SIG-M5 treated with dmso at 0.1 percent for 504 hours (cell line): ENCODE results near the gene ZDHHC24.

Experiments
- DNase-seq: peaks from one replicate; lab custom pipeline; 2025; ENCODE audit not compliant: unreplicated experiment; lab: John Stamatoyannopoulos, UW

Gene ZDHHC24

DNA sequence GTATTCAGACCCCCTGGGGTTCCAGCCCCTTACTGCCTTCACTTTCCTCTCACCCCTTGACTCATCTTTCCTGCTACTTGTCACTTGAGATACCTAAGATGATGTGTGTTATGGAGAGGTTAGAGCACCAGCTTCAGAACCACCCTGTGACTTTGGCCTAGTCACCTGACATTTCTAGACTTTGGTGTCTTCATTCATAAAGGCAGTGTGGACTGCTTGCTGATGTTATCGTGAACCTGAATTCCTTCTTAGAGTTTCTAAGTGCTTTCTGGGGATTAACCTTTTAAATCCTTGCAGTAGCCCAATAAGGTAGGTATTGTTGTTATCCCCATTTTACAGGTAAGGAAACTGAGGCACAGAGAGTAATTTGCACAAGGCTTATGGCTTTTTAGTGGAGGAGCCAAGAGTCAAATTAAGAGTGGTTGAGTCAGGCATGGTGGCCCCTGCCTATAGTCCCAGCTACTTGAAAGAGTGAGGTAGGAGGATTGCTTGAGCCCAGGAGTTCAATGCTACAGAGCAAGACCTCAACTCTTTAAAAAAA, 40.5 kb downstream of the ZDHHC24 start:
- DNase-seq: no peak

GRCh38 chr11:66498506-66498905, 47.3 kb downstream of the ZDHHC24 start:
- no peak for DNase-seq

- no peak for DNase-seq
Observed at GRCh38 chr11:66497206-66497605, 48.6 kb downstream of the ZDHHC24 start.

DNA sequence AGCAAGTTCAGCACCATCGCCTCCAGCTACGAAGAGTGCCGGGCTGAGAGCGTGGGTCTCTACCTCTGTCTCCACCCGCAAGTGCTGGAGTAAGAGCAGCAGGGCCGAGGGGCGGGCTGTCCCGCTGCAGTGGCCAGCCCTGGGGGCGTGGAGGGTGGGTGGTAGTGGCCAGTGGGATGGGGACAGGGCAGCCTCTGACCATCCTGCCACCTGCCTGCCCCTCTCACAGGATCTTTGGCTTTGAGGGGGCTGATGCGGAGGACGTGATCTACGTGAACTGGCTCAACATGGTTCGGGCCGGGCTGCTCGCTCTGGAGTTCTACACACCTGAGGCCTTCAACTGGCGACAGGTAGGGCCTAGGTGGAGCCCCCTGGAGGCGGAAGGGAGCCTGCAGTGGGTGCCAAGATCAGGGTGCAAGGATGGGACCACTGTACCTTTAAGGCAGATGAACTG, 50.4 kb downstream of the ZDHHC24 start:
- DNase-seq: no peak

DNA sequence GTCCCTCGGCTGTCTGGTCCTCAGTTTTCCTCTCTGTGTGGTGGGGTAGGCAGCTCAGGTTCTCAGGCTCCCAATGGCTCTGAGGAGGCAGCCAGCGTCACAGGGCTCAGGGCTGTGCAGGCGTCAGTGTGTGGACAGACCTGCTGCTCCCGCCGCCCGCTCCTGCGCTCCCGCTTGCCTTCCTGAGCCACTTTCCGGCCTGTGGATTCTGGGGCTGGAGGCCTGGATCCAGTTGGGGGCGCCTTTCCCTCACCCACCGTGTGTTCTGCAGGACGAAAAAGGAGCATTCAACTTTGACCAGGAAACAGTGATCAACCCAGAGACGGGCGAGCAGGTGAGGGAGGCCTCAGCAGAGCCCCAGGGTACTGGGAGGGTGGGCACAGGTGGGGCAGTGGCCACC, 50.9 kb downstream of the ZDHHC24 start:
- DNase-seq: no peak

- DNase-seq: no peak
Observed at GRCh38 chr11:66494458-66494857, 51.4 kb downstream of the ZDHHC24 start.

DNA sequence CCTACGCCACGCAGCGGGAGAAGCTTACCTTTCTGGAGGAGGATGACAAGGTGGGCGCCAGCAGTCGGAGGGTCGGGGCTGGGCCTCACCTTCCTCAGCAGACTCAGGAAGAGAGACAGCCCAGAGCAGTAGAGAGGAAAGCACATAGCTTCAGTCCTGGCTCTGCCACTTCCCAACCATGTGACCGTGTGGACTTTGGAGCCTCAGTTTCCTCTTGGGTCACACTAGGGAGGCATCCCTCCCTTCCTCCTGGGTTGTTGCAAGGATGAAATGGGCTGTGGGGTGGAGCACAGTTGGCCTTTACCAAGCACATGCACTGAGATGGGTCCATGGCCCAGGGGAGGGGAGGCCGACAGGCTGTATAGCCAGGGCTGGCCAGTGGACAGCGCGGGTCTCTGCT, 52.7 kb downstream of the ZDHHC24 start:
- DNase-seq: no peak

GRCh38 chr11:66492161-66492865, 53.5 kb downstream of the ZDHHC24 start:
- no peak for DNase-seq

GRCh38 chr11:66491315-66491935, 54.4 kb downstream of the ZDHHC24 start:
- DNase-seq: no peak

DNA sequence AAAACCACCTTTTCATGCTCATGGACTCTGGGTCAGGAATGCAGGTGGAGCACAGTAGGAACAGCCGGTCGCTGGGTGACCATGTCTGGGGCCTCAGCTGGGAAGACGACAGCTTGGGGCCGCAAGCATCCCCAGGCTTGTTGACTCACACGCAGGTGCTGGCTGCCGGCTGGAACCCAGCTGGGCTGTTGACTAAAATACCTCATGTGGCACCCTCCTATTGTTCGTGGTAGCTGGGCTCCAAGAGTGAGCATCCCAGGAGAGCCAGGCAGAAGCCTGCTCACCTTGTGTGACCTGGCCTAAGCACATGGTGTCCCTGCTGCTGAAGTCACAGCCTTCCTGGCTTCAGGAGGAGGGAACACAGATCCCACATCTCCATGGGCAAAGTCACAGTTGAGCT, 56.2 kb downstream of the ZDHHC24 start:
- DNase-seq: no peak

DNA sequence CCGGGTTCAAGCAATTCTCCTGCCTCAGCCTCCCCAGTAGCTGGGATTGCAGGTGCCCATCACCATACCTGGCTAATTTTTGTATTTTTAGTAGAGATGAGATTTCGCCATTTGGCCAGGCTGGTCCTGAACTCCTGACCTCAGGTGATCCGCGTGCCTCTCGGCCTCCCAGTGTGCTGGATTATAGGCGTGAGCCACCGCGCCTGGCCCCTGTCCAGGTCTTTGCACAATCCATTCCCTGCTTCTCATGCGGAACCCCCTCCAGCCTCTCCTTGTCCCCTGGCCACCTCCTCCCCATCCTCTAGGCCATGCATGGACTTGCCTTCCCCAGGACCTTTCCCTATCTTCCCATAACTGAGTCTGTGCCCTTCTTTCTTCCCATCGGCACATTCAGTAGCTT, 56.9 kb downstream of the ZDHHC24 start:
- no peak for DNase-seq

DNA sequence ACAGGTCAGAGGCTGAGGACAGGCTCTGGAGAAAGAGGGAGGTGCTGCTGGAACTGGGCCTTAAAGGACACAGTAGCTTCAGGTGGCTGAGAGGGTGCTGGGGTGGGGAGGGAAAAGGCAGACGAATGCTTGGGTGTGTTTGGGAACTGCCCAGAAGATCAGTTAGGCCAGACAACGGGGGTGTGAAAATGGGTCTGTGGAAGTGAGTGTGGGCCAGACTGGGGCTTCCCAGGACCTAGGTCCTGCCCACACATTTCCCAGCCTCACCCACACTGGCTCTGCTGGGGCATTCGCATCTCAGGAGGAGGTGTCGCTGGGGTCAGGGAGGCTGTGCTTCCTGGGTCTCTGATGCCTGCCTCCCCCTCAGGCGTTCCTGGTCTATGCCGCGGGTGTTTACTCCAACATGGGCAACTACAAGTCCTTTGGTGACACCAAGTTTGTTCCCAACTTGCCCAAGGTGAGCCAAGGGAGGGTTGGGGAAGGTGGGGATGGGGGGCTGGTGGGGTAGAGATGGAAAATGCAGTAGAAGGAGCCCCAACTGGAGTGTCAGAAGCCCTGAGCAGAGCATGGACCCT, 61.0 kb downstream of the ZDHHC24 start:
- no peak for DNase-seq

DNA sequence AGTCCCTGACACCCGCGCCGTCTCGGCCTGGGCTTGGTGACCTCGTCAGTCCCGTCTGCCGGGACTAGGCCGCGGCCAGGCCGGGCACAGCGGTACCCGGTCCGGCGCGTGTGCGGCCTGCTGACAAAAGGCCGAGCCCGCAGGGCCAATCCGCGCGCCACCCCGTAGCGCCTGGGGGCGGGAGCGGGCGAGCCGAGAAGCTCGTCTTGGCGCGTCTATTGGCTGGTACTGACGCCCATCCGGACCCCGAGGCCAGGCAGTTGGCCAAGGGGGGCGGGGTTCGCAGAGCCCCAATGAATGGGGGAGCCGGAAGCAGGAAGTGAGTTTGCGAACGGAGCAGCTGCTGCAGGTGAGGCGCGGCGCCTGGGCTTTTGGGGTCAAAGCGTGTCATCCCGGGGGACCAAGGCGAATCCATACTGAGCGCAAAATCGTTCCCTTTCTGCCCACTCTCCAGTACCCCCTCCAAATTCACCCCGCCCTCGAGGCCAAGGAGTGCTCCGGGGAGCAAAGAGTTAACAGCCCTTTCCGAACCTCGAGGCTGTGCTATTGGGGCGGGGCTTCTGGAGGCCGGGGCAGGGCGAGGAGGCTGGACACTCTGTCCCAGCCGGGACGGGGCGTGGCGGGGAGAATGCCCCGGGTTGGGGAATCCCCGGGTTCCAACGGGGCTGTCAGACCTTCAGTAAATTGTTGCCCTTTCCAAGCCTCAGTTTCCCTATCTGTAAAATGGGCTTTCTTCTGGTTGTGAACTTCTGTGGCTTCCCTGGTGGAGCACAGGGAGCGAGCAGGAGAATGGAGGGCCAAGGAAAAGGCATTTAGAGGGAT, 65.5 kb downstream of the ZDHHC24 start, which contains the start of gene DPP3:
Gene DPP3 (plus strand): TSS at position 318 of the 822 bp plus-strand sequence. CDS start 1,767 bp downstream, outside the sequence.
- peak; percentile 96 for DNase-seq

GRCh38 chr11:66479394-66480116, 66.3 kb downstream of the ZDHHC24 start:
- peak; percentile 51 for DNase-seq

DNA sequence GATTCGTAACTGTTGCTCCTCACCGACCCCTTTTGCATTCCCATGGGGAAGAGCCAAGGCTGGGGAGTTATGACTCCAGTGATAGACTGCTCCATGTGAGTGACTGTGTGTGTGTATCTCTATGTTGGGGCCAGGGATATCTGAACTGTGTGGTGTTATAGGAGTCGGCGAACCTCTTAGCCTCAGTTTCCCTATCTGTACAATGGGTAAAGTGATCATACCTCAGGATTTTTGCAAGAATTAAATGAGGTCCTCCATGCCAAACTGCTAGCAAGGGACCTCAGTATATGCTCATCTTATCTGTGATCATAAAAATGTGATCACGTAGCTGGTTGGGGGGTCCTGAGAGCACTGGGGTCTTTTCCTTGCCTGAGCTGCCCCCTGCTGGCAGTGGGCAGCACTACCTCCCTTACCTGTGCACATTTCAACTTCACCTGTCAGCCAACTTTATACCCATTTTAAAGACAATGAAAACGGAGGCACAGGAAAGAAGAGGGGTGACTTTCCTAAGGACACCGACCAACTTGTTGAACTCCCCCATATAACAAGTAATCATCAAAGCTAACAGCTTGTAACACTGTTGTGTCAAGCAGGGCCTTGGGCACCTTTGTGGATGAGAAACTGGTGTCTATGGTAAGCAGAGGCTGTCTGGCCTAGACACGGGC, 67.0 kb downstream of the ZDHHC24 start:
- DNase-seq: no peak

DNA sequence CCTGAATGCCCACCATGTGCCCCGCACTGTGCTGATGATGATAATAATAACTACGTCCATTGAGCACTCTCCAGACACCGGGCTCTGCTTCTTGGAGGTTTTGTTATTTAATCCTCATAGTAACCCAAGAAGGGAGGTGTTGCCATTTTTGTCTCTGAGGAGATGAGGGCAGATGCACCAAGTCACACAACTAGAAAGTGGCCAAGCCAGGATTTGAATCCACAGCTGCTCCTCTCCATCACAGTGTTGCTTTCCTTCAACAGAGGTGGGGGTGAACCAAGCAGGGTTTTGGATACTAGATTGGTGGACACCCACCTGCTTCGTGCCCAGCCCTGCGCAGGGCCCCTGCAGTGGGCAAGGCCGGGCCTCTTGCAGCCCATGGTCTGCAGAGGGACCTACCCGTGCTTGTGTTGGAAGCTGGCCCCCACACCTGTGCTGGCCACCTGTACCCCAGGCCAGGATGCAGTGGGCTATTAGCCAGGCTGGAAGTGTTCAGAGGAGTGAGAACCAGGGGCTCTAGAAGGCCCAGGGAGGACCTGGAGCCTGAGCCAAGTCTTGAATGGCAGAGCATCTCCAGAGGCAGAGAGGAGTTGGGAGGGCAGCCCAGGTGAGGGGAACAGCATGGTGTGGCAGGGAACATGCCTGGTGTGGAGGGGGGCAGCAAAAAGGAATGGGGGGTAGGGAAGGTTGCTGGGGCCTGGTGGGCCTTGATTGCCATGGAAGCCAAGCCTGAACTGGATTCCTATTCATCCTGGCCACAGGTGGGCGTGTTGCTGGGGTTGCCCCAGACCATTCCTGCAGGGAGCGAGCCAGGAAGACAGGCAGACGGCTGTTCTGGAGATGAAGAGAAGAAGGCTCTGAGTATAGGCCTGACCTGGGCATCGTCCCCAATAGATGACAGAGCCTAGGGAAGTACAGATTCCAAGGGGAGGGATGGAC, 68.3 kb downstream of the ZDHHC24 start:
- no peak for DNase-seq

DNA sequence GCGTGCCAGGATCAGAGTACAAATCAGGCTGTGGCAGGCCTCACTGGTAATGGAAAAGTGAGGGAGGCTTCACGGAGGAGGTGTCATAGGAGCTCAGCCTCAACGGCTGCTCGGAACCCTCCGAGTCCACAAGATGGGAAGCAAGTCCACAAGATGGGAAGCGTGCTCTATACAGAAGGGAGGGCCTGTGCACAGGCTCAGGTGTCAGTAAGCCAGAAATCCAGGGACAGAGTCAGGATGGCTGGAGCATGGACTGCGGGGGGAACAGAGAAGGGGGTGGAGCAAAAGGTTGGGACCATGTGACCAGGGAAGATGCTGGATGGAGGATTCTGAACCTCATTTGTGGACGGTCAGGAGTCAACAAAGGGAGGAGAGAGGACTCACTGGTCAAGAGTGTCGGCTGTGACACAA, 69.0 kb downstream of the ZDHHC24 start:
- no peak for DNase-seq

- no peak for DNase-seq
Observed at GRCh38 chr11:66476173-66476840, 69.5 kb downstream of the ZDHHC24 start.
